CD4-positive, alpha-beta T cell (primary cell): ENCODE data around the gene CTNNBIP1. TPM values are rescaled to one million over a fixed set of nuclear protein-coding genes. Genes with fewer than 3 reads are reported as not detected.

ENCODE experiments used
- ATAC-seq: fragments of 200-7000 bp; cut with Tn5 transposase; one replicate; pipeline ENCODE4 v1.10.0; 2022; ENCODE audit warnings: mild to moderate bottlenecking; ENCODE audit not compliant: poor library complexity
- CTCF ChIA-PET: fragments of 350-600 bp; sonication (Branson Sonifier 250); formaldehyde crosslinking; loops from one replicate; lab custom pipeline; 2021; ENCODE audit warnings: antibody characterized with exemption, inconsistent platforms; lab: Charles Lee
- POLR2A ChIA-PET: fragments of 350-600 bp; sonication (Branson Sonifier 250); formaldehyde crosslinking; loops from one replicate; lab custom pipeline; 2021; ENCODE audit warnings: antibody characterized with exemption, inconsistent platforms; lab: Charles Lee
- DNase-seq, 14 experiments: peaks; one replicate each; pipeline ENCODE4 v3.0.0-alpha.2; 2013 to 2020; ENCODE audit warnings: mixed read lengths in 2 of 14
- H3K27ac ChIP-seq, 2 donors: one replicate each; pipeline versions ENCODE4 v1.5.1 to v1.7.0; 2013; ENCODE audit warnings: low read length in 2 of 2, low read depth in 1 of 2, mild to moderate bottlenecking in 1 of 2
- H3K27me3 ChIP-seq, 2 experiments: 1 replicate in 1 of 2; 2 replicates in 1 of 2; pipeline versions ENCODE4 v1.6.1 to v1.7.0; 2013; ENCODE audit warnings: low read length in 2 of 2, control low read depth in 1 of 2, mild to moderate bottlenecking in 1 of 2, moderate library complexity in 1 of 2; ENCODE audit not compliant: insufficient read depth in 2 of 2, control insufficient read depth in 1 of 2
- H3K36me3 ChIP-seq: one replicate; pipeline ENCODE4 v1.6.1; 2013; ENCODE audit warnings: low read length, control low read depth; ENCODE audit not compliant: insufficient read depth
- H3K4me1 ChIP-seq: one replicate; pipeline ENCODE4 v1.6.1; 2013; ENCODE audit warnings: low read length, control low read depth; ENCODE audit not compliant: insufficient read depth
- H3K4me3 ChIP-seq: one replicate; pipeline ENCODE4 v1.5.1; 2013; ENCODE audit warnings: mild to moderate bottlenecking, low read length, moderate library complexity
- H3K9me3 ChIP-seq, 2 experiments: 1 replicate in 1 of 2; 2 replicates in 1 of 2; pipeline versions ENCODE4 v1.6.1 to v1.7.0; 2013; ENCODE audit warnings: low read length in 2 of 2, mild to moderate bottlenecking in 2 of 2, control low read depth in 1 of 2, moderate library complexity in 1 of 2; ENCODE audit not compliant: control insufficient read depth in 1 of 2, insufficient read depth in 1 of 2
- H3K27ac Mint-ChIP-seq: one replicate; pipeline ENCODE4 v1.8.0; 2020; ENCODE audit warnings: mixed read lengths
- H3K27me3 Mint-ChIP-seq: one replicate; pipeline ENCODE4 v1.8.0; 2021; ENCODE audit warnings: mixed read lengths
- H3K36me3 Mint-ChIP-seq: one replicate; pipeline ENCODE4 v1.8.0; 2021; ENCODE audit warnings: low read depth, mixed read lengths
- H3K4me1 Mint-ChIP-seq: one replicate; pipeline ENCODE4 v1.8.0; 2021; ENCODE audit warnings: low read depth, mixed read lengths
- H3K4me3 Mint-ChIP-seq: one replicate; pipeline ENCODE4 v1.8.0; 2020; ENCODE audit warnings: mild to moderate bottlenecking, mixed read lengths
- H3K9me3 Mint-ChIP-seq: one replicate; pipeline ENCODE4 v1.8.0; 2020; ENCODE audit warnings: mixed read lengths
- intact Hi-C, 2 experiments: fragments of 100-400 bp; cut with DNase I in 1 of 2; cut with micrococcal nuclease in 1 of 2; formaldehyde crosslinking; loops; one replicate each; pipeline versions ENCODE4 v1.15.1 to v1.9.0; 2023 to 2025; cut with DNase I, micrococcal nuclease
- total RNA-seq, 174 experiments: library from RNA in 2 of 174; stranded (reverse) in 2 of 174; gene quantifications; one replicate each; pipeline ENCODE4 v1.2.3 and lab custom pipeline; 2021 to 2026
- TF ChIP-seq, protein P1 (sequence below): fragments of 200-600 bp; IDR thresholded peaks from one replicate; pipeline ENCODE4 v1.8.0; 2022; ENCODE audit warnings: antibody characterized with exemption, mild to moderate bottlenecking

The CTNNBIP1 gene
- total RNA-seq, 2 experiments from 2014 or later, result 6.6 to 6.8 TPM

- ATAC-seq (no peak), DNase-seq (no peak)
- H3K27me3 ChIP-seq, result no peaks in the 10 kb centered on the region
- Mint-ChIP-seq H3K9me3 (no peaks in the 10 kb centered on the region), H3K27me3 (no peaks in the 10 kb centered on the region), H3K4me1 (peaks cover 45% of the 10 kb centered on the region), H3K27ac (peak overlapping the region; percentile 94), H3K4me3 (peak overlapping the region; percentile 99), H3K36me3 (peaks cover 11% of the 10 kb centered on the region)
- H3K27ac ChIP-seq, result no peak overlapping the region
- H3K36me3 ChIP-seq, result no peaks in the 10 kb centered on the region
- ChIA-PET POLR2A (interaction anchor here (0.7 to 1.3 kb wide), 3 partner anchors 19 to 192 kb away, joined by 3 to 4 read pairs (median 4); no protein-coding TSS in a partner anchor), CTCF (interaction anchor here (1.0 kb wide), 1 partner anchor 37 kb away, joined by 3 read pairs; no protein-coding TSS in a partner anchor)
- TF ChIP-seq, protein P1, sequence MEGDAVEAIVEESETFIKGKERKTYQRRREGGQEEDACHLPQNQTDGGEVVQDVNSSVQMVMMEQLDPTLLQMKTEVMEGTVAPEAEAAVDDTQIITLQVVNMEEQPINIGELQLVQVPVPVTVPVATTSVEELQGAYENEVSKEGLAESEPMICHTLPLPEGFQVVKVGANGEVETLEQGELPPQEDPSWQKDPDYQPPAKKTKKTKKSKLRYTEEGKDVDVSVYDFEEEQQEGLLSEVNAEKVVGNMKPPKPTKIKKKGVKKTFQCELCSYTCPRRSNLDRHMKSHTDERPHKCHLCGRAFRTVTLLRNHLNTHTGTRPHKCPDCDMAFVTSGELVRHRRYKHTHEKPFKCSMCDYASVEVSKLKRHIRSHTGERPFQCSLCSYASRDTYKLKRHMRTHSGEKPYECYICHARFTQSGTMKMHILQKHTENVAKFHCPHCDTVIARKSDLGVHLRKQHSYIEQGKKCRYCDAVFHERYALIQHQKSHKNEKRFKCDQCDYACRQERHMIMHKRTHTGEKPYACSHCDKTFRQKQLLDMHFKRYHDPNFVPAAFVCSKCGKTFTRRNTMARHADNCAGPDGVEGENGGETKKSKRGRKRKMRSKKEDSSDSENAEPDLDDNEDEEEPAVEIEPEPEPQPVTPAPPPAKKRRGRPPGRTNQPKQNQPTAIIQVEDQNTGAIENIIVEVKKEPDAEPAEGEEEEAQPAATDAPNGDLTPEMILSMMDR, result no peak
- H3K4me3 ChIP-seq, result no peak overlapping the region
- intact Hi-C loops, result no loop called here
- H3K9me3 ChIP-seq, result peaks cover 0 to 6% of the 10 kb centered on the region in 2 experiments
- peaks cover 42% of the 10 kb centered on the region for H3K4me1 ChIP-seq
Measured at GRCh38 chr1:9821710-9822109, 88.4 kb downstream of the CTNNBIP1 start.

DNA sequence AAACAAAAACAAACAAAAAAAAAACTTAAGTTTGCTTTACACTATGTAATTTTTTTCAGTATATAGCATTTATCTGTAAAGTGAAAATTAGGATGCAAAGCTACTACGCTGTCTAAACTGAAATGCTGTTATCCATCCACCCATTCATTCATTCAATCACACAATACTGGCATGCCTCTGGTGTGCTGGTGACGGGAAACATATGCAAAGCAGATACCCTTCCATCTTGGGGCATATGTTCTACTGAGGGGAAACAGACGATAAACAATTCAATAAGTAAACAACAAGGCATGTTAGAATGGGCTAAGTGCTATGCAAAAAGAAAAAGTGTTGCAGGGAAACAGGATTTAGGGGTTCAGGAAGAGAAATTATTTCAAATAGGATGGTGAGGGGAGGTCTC lies 89.5 kb downstream of the CTNNBIP1 start:
- H3K4me3 ChIP-seq, result no peak overlapping the region
- H3K36me3 ChIP-seq, result no peaks in the 10 kb centered on the region
- peaks cover 39% of the 10 kb centered on the region for H3K4me1 ChIP-seq
- peaks cover 0 to 6% of the 10 kb centered on the region in 2 experiments for H3K9me3 ChIP-seq
- Mint-ChIP-seq H3K36me3 (peaks cover 11% of the 10 kb centered on the region), H3K9me3 (no peaks in the 10 kb centered on the region), H3K27ac (no peak overlapping the region), H3K4me3 (peak overlapping the region; percentile 22), H3K27me3 (no peaks in the 10 kb centered on the region), H3K4me1 (peaks cover 42% of the 10 kb centered on the region)
- DNase-seq, result no peak
- CTCF ChIA-PET, result no interaction called here
- H3K27ac ChIP-seq, result no peak overlapping the region
- ATAC-seq, result no peak
- no peaks in the 10 kb centered on the region for H3K27me3 ChIP-seq
- POLR2A ChIA-PET, result no interaction called here
- intact Hi-C loops, result no loop called here
- TF ChIP-seq, protein P1, result no peak

DNA sequence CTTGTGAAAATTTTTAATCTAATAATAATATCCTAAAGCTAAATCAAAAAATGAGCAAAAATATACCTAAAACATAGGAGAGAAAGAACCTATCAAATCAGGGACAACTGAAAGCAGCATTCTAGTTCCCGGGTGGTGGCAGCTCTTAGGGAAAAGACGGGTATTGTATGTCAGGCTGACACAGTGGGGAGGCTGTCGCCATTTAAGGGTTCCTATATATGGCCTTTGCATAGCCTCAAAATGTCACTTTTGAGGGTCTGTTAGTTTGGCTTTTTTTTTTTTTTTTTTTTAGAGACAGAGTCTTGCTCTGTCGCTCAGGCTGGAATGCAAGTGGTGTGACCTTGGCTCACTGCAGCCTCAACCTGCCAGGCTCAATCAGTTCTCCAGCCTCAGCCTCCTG lies 92.3 kb downstream of the CTNNBIP1 start:
- Mint-ChIP-seq H3K9me3 (no peaks in the 10 kb centered on the region), H3K36me3 (peaks cover 6% of the 10 kb centered on the region)
- POLR2A ChIA-PET, result no interaction called here

More for the DNA sequence above, 92.3 kb downstream of the CTNNBIP1 start:
- Histone ChIP-seq H3K9me3 (no peaks in the 10 kb centered on the region), H3K27me3 (no peaks in the 10 kb centered on the region), H3K27ac (no peak overlapping the region), H3K4me1 (peaks cover 24% of the 10 kb centered on the region), H3K4me3 (no peak overlapping the region), H3K36me3 (no peaks in the 10 kb centered on the region)
- Mint-ChIP-seq H3K4me3 (no peak overlapping the region), H3K27ac (no peak overlapping the region), H3K4me1 (peaks cover 40% of the 10 kb centered on the region), H3K27me3 (no peaks in the 10 kb centered on the region)
- no peak for DNase-seq
- CTCF ChIA-PET, result interaction anchor here (0.6 to 1.4 kb wide), 2 partner anchors 12 to 33 kb away, joined by 3 to 4 read pairs; no protein-coding TSS in a partner anchor
- no peak for ATAC-seq
- TF ChIP-seq, protein P1, result no peak
- intact Hi-C loops, result no loop called here
